A673 (cell line): Measurements from ENCODE around the gene UBE2L3. TPM values are rescaled to one million over a fixed set of nuclear protein-coding genes. Genes with fewer than 3 reads are reported as not detected.

ENCODE experiments used
- BruUV-seq: library from RNA; stranded (reverse); fragments of 400-500 nt; replicated peaks from 2 replicates; lab custom pipeline; 2021; lab: Mats Ljungman, UMichigan
- CTCF ChIA-PET: fragments of 300-600 bp; sonication (Branson Sonifier 250); formaldehyde crosslinking; loops from one replicate; lab custom pipeline; 2022; ENCODE audit warnings: antibody characterized with exemption; lab: Charles Lee
- POLR2A ChIA-PET: fragments of 300-600 bp; sonication (Branson Sonifier 250); formaldehyde crosslinking; loops from one replicate; lab custom pipeline; 2022; ENCODE audit warnings: antibody characterized with exemption; ENCODE audit not compliant: low non-redundant PET; lab: Charles Lee
- DNase-seq: peaks from one replicate; pipeline ENCODE4 v3.0.0-alpha.2; 2015; ENCODE audit warnings: low spot score
- H3K27ac ChIP-seq: fragments of 200-600 bp; sonication (generic); 2 replicates; pipeline ENCODE4 v1.5.1; 2016; ENCODE audit warnings: mixed run types, low read depth, mild to moderate bottlenecking, mixed read lengths, antibody characterized with exemption, low read length; ENCODE audit not compliant: poor library complexity, severe bottlenecking
- H3K27me3 ChIP-seq: fragments of 200-600 bp; sonication (generic); replicated peaks from 2 replicates; pipeline ENCODE4 v1.6.1; 2017; ENCODE audit warnings: mixed run types, low read depth, mild to moderate bottlenecking, mixed read lengths, antibody characterized with exemption, low read length; ENCODE audit not compliant: insufficient read depth, poor library complexity
- H3K36me3 ChIP-seq: fragments of 200-600 bp; sonication (generic); 2 replicates; pipeline ENCODE4 v1.6.1; 2016; ENCODE audit warnings: mixed run types, mild to moderate bottlenecking, mixed read lengths, antibody characterized with exemption, low read length; ENCODE audit not compliant: insufficient read depth, poor library complexity, severe bottlenecking
- H3K4me1 ChIP-seq: fragments of 200-600 bp; sonication (generic); 2 replicates; pipeline ENCODE4 v1.6.1; 2017; ENCODE audit warnings: mixed run types, mild to moderate bottlenecking, mixed read lengths, antibody characterized with exemption, low read length; ENCODE audit not compliant: insufficient read depth, poor library complexity, severe bottlenecking
- H3K4me3 ChIP-seq: fragments of 200-600 bp; sonication (generic); 2 replicates; pipeline ENCODE4 v1.5.1; 2016; ENCODE audit warnings: low read depth, mixed run types, mild to moderate bottlenecking, mixed read lengths, low read length; ENCODE audit not compliant: poor library complexity, severe bottlenecking
- H3K9me3 ChIP-seq: fragments of 200-600 bp; sonication (generic); 2 replicates; pipeline ENCODE4 v1.6.1; 2016; ENCODE audit warnings: mixed run types, low read depth, mild to moderate bottlenecking, mixed read lengths, antibody characterized with exemption, low read length; ENCODE audit not compliant: poor library complexity, severe bottlenecking
- CTCF ChIP-seq: fragments of 300-800, 200-600 bp; sonication (generic); conservative IDR thresholded peaks from 2 replicates; pipeline ENCODE4 v1.5.1; 2017; ENCODE audit warnings: low read depth, mild to moderate bottlenecking, antibody characterized with exemption, low read length, moderate library complexity, mixed read lengths
- EZH2 ChIP-seq: fragments of 200-600 bp; sonication (generic); IDR thresholded peaks from 2 replicates; pipeline ENCODE4 v1.6.1; 2017; ENCODE audit warnings: borderline replicate concordance, low read depth, mild to moderate bottlenecking, mixed read lengths, antibody characterized with exemption, low read length; ENCODE audit not compliant: poor library complexity, severe bottlenecking
- intact Hi-C: fragments of 100-400 bp; cut with micrococcal nuclease; formaldehyde crosslinking; loops from one replicate; pipeline ENCODE4 v1.10.0; 2022; ENCODE audit not compliant: unreplicated experiment
- total RNA-seq: library from RNA; stranded (reverse); gene quantifications from 2 replicates; pipeline ENCODE4 v1.2.3, GENCODE V29; 2021

The UBE2L3 gene
- total RNA-seq, 1 experiment from 2014 or later = 118 TPM

DNA sequence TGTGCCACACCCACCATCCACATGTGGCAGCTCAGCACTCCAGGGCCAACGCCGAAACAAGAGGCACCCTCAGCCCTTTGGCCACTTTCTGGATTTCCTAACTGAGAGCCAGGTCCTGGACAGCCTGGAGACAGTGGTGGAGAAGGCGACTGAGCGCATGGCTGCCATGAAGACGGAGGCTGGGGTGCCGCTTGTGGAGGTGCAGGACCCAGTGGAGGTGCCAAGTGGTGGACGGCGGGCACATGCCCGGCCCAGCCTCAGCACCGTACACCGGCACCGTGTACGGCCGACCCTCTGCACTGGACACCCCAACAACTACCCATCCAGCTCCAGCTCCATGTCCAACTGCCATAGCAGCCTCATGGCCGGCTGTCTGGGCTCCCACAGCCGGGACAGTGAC lies 66.6 kb downstream of the UBE2L3 start:
- H3K4me1 ChIP-seq = peaks cover 1% of the 10 kb centered on the region
- ChIA-PET POLR2A (no interaction called here), CTCF (no interaction called here)
- H3K36me3 ChIP-seq = no peaks in the 10 kb centered on the region
- no peak for DNase-seq
- intact Hi-C loops = no loop called here
- H3K27ac ChIP-seq = no peak overlapping the region
- no peaks in the 10 kb centered on the region for H3K27me3 ChIP-seq
- TF ChIP-seq CTCF = no peak
- TF ChIP-seq EZH2 = no peak
- no peak overlapping the region for H3K4me3 ChIP-seq
- H3K9me3 ChIP-seq = no peaks in the 10 kb centered on the region
- no TSS peak for BruUV-seq

- DNase-seq = no peak
- TF ChIP-seq EZH2 (no peak), CTCF (no peak)
- no peaks in the 10 kb centered on the region for H3K9me3 ChIP-seq
- CTCF ChIA-PET = no interaction called here
- intact Hi-C loops = no loop called here
- no peak overlapping the region for H3K4me3 ChIP-seq
- no peaks in the 10 kb centered on the region for H3K4me1 ChIP-seq
- H3K27ac ChIP-seq = no peak overlapping the region
- BruUV-seq = no TSS peak
- H3K36me3 ChIP-seq = no peaks in the 10 kb centered on the region
- H3K27me3 ChIP-seq = no peaks in the 10 kb centered on the region
- POLR2A ChIA-PET = no interaction called here
Observed at GRCh38 chr22:21634844-21635243, 67.3 kb downstream of the UBE2L3 start.

DNA sequence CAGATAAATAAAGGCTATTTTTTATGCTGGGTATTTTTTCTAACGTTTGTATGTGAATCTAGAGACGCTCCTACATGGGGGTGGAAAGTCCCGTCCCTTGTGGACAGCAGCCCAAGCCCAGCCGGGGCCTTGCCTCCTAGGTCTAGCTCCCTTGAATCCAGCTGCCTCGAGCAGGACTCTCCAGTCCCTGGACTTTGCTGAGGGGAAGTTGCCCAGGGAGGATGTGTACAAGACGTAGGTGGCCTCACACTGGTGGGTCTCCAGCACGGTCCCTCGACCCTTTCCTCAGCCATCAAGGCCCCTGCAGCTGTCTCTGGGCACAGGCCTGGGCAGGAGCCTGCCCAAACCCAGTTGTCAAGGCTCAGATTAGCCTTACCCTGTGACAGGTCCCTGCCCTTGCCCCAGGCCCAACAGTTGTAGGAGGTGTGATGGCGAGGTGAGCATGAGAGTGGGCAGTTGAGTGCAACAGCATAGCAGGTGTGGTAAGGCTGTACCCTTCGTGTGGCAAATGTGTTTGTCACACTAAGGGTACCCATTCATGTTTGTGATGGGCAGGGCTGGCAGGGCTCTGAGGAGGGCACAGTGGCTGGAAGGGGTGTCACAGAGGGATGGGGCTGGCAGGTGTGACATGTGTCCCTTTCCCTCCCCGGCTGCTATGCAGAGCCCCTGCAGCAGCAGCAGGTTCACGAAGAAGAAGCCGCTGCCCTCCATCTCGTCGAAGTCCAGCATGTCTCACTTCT lies 68.4 kb downstream of the UBE2L3 start:
- no TSS peak for BruUV-seq
- CTCF ChIA-PET = no interaction called here
- POLR2A ChIA-PET = no interaction called here

More for the DNA sequence above, 68.4 kb downstream of the UBE2L3 start:
- no peak for DNase-seq
- no peaks in the 10 kb centered on the region for H3K36me3 ChIP-seq
- H3K4me3 ChIP-seq = no peak overlapping the region
- no peak overlapping the region for H3K27ac ChIP-seq
- TF ChIP-seq CTCF (no peak), EZH2 (no peak)
- H3K9me3 ChIP-seq = no peaks in the 10 kb centered on the region
- H3K4me1 ChIP-seq = no peaks in the 10 kb centered on the region
- intact Hi-C loops = no loop called here
- no peaks in the 10 kb centered on the region for H3K27me3 ChIP-seq
